PFSK-1 (cell line): ENCODE measurements around the gene FKBP2.

Experiments used
- POLR2AphosphoS5 ChIP-seq: IDR thresholded peaks from 2 replicates; pipeline ENCODE4 v1.6.1; 2012; ENCODE audit warnings: low read depth, mild to moderate bottlenecking, control low read depth, low read length, moderate library complexity
- TF ChIP-seq, protein P1 (sequence below), 2 experiments: IDR thresholded peaks; 2 replicates each; pipeline versions ENCODE4 v1.6.1 to v1.8.0; 2011 to 2012; ENCODE audit warnings: low read depth in 2 of 2, low read length in 2 of 2, control low read depth in 1 of 2, inconsistent platforms in 1 of 2, mild to moderate bottlenecking in 1 of 2, moderate library complexity in 1 of 2; ENCODE audit not compliant: insufficient read depth in 1 of 2

DNA sequence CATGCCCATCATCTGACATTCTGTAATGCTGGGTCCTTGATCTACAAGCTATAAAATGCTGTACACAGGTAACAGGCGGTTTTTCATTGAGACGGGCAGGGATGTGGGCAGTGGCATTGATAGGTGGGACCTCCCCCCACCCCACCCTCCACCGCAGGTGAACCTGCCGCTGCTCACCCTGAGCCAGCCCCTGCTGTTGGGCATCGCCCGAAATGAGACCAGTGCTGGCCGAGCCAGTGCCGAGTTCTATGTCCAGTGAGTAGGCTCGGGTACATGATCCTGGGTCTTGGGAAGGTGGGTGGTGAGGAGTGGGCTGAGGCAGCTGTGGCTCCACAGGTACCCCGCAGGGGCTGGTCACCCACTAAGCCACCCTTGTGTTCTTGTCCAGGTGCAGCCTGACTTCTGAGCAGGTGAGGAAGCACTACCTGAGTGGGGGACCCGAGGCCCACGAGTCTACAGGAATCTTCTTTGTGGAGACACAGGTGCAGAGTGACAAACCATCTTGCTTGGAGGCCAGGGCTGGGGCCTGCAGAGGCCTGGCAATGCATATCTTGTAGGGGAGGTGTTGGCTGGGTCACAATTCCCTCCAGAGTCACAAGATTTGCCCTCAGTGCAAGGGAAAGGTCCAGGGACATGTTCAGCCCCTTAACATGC is 11.7 kb upstream of the FKBP2 start:
- TF ChIP-seq, protein P1, sequence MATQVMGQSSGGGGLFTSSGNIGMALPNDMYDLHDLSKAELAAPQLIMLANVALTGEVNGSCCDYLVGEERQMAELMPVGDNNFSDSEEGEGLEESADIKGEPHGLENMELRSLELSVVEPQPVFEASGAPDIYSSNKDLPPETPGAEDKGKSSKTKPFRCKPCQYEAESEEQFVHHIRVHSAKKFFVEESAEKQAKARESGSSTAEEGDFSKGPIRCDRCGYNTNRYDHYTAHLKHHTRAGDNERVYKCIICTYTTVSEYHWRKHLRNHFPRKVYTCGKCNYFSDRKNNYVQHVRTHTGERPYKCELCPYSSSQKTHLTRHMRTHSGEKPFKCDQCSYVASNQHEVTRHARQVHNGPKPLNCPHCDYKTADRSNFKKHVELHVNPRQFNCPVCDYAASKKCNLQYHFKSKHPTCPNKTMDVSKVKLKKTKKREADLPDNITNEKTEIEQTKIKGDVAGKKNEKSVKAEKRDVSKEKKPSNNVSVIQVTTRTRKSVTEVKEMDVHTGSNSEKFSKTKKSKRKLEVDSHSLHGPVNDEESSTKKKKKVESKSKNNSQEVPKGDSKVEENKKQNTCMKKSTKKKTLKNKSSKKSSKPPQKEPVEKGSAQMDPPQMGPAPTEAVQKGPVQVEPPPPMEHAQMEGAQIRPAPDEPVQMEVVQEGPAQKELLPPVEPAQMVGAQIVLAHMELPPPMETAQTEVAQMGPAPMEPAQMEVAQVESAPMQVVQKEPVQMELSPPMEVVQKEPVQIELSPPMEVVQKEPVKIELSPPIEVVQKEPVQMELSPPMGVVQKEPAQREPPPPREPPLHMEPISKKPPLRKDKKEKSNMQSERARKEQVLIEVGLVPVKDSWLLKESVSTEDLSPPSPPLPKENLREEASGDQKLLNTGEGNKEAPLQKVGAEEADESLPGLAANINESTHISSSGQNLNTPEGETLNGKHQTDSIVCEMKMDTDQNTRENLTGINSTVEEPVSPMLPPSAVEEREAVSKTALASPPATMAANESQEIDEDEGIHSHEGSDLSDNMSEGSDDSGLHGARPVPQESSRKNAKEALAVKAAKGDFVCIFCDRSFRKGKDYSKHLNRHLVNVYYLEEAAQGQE (IDR thresholded peaks at IDR 0.05; ENCODE audit: insufficient read depth in 1 of 2, low read depth in 2 of 2, low read length in 2 of 2) = no peak
- no peak; the same call in 1 of the 2 replicates for TF ChIP-seq POLR2AphosphoS5
